H1 (cell line): ENCODE data around the gene ZNF646. TPM values are rescaled to one million over a fixed set of nuclear protein-coding genes. Genes with fewer than 3 reads are reported as not detected.

ENCODE experiments used
- CTCF ChIA-PET: fragments of 300-600 bp; sonication (Branson Sonifier 250); formaldehyde crosslinking; loops from one replicate; lab custom pipeline; 2021; ENCODE audit not compliant: partially characterized antibody; lab: Charles Lee
- POLR2A ChIA-PET: fragments of 300-600 bp; sonication (Branson Sonifier 250); formaldehyde crosslinking; loops from one replicate; lab custom pipeline; 2021; ENCODE audit warnings: inconsistent platforms; ENCODE audit not compliant: partially characterized antibody; lab: Charles Lee
- DNase-seq, 2 experiments: peaks; one replicate each; pipeline versions ENCODE4 v3.0.0 to v3.0.0-alpha.2; 2010 to 2022; ENCODE audit warnings: low spot score in 2 of 2, low read depth in 1 of 2, mixed read lengths in 1 of 2
- FAIRE-seq: peaks from 2 replicates; lab custom pipeline; 2011; peaks lifted over from hg19 to GRCh38; lab: Jason Lieb, UNC
- H2AFZ ChIP-seq: 2 replicates; pipeline ENCODE4 v1.8.1; 2012; ENCODE audit warnings: low read length, inconsistent platforms
- H2AK5ac ChIP-seq: 2 replicates; pipeline ENCODE4 v1.6.1; 2013; ENCODE audit warnings: low read depth, low read length
- H2BK120ac ChIP-seq: replicated peaks from 2 replicates; pipeline ENCODE3; 2013; ENCODE audit warnings: low read depth, low read length, inconsistent platforms
- H2BK12ac ChIP-seq: 2 replicates; pipeline ENCODE4 v1.6.1; 2013; ENCODE audit warnings: low read depth, low read length
- H2BK15ac ChIP-seq: 2 replicates; pipeline ENCODE4 v1.6.1; 2013; ENCODE audit warnings: low read length
- H2BK20ac ChIP-seq: 2 replicates; pipeline ENCODE4 v1.6.1; 2013; ENCODE audit warnings: low read length
- H2BK5ac ChIP-seq: 2 replicates; pipeline ENCODE4 v1.6.1; 2013; ENCODE audit warnings: low read depth, low read length
- H3K14ac ChIP-seq: 2 replicates; pipeline ENCODE4 v1.6.1; 2013; ENCODE audit warnings: inconsistent platforms; ENCODE audit not compliant: insufficient read length
- H3K18ac ChIP-seq: 2 replicates; pipeline ENCODE4 v1.6.1; 2013; ENCODE audit warnings: low read length; ENCODE audit errors: extremely low read depth
- H3K23ac ChIP-seq: 2 replicates; pipeline ENCODE4 v1.6.1; 2013; ENCODE audit warnings: inconsistent platforms; ENCODE audit not compliant: insufficient read length
- H3K23me2 ChIP-seq: 2 replicates; pipeline ENCODE4 v1.6.1; 2013; ENCODE audit warnings: low read depth, low read length
- H3K27ac ChIP-seq: 2 replicates; pipeline ENCODE4 v1.6.1; 2011; ENCODE audit warnings: low read depth, low read length, inconsistent platforms
- H3K27me3 ChIP-seq, 4 experiments: replicated peaks in 1 of 4; 1 replicate in 1 of 4; 2 replicates in 3 of 4; pipeline versions ENCODE4 v1.6.1 to v1.8.1; 2011 to 2013; ENCODE audit warnings: low read length in 3 of 4, mild to moderate bottlenecking in 3 of 4, inconsistent platforms in 2 of 4, mixed read lengths in 2 of 4, moderate library complexity in 1 of 4; ENCODE audit not compliant: control insufficient read depth in 3 of 4, insufficient read depth in 3 of 4; ENCODE audit errors: extremely low read depth in 1 of 4
- H3K36me3 ChIP-seq, 4 experiments: 2 replicates each; pipeline versions ENCODE4 v1.6.1 to v1.8.1; 2011 to 2013; ENCODE audit warnings: mild to moderate bottlenecking in 4 of 4, low read length in 3 of 4, moderate library complexity in 2 of 4, control low read depth in 1 of 4, inconsistent platforms in 1 of 4; ENCODE audit not compliant: insufficient read depth in 4 of 4, control insufficient read depth in 2 of 4
- H3K4ac ChIP-seq: replicated peaks from 2 replicates; pipeline ENCODE3; 2013; ENCODE audit warnings: low read length, low read depth, mixed read lengths, inconsistent platforms; ENCODE audit not compliant: insufficient read length
- H3K4me1 ChIP-seq, 4 experiments: replicated peaks in 1 of 4; 1 replicate in 1 of 4; 2 replicates in 3 of 4; pipeline versions ENCODE4 v1.6.1 to v1.8.1; 2011 to 2013; ENCODE audit warnings: low read length in 3 of 4, inconsistent platforms in 2 of 4, mixed read lengths in 1 of 4; ENCODE audit not compliant: insufficient read depth in 4 of 4, control insufficient read depth in 3 of 4
- H3K4me2 ChIP-seq, 2 experiments: 2 replicates each; pipeline versions ENCODE4 v1.6.1 to v1.8.1; 2011 to 2013; ENCODE audit warnings: low read depth in 2 of 2, low read length in 2 of 2, control low read depth in 1 of 2, inconsistent platforms in 1 of 2, mild to moderate bottlenecking in 1 of 2; ENCODE audit not compliant: insufficient read depth in 1 of 2
- H3K4me3 ChIP-seq, 4 experiments: fragments of 200-600, 300-600 bp in 1 of 4; sonication (generic), shearing (Covaris generic), sonication (Bioruptor Twin) in 1 of 4; 2 replicates each; pipeline versions ENCODE4 v1.5.1 to v1.8.1; 2011 to 2016; ENCODE audit warnings: low read length in 4 of 4, low read depth in 3 of 4, control low read depth in 2 of 4, inconsistent platforms in 2 of 4, mild to moderate bottlenecking in 2 of 4, mixed read lengths in 1 of 4, moderate library complexity in 1 of 4; ENCODE audit not compliant: insufficient read depth in 2 of 4; ENCODE audit errors: extremely low read depth in 1 of 4
- H3K56ac ChIP-seq: replicated peaks from 2 replicates; pipeline ENCODE3; 2013; ENCODE audit warnings: low read depth, mild to moderate bottlenecking, mixed read lengths, low read length, inconsistent platforms; ENCODE audit not compliant: insufficient read length
- H3K79me1 ChIP-seq: 2 replicates; pipeline ENCODE4 v1.6.1; 2013; ENCODE audit warnings: low read depth, low read length, control low read depth
- H3K79me2 ChIP-seq, 2 experiments: 2 replicates each; pipeline versions ENCODE4 v1.6.1 to v1.8.1; 2012 to 2013; ENCODE audit warnings: low read length in 2 of 2, mild to moderate bottlenecking in 2 of 2, inconsistent platforms in 1 of 2; ENCODE audit not compliant: insufficient read depth in 2 of 2, control insufficient read depth in 1 of 2
- H3K9ac ChIP-seq, 4 experiments: replicated peaks in 1 of 4; 1 replicate in 1 of 4; 2 replicates in 3 of 4; pipeline versions ENCODE4 v1.6.1 to v1.8.1; 2011 to 2013; ENCODE audit warnings: low read depth in 3 of 4, low read length in 3 of 4, control low read depth in 2 of 4, mild to moderate bottlenecking in 2 of 4, moderate library complexity in 2 of 4, inconsistent platforms in 1 of 4; ENCODE audit errors: extremely low read depth in 1 of 4
- H3K9me3 ChIP-seq, 2 experiments: 2 replicates each; pipeline versions ENCODE4 v1.6.1 to v1.8.1; 2012 to 2013; ENCODE audit warnings: mild to moderate bottlenecking in 2 of 2, moderate library complexity in 2 of 2, control low read depth in 1 of 2, inconsistent platforms in 1 of 2, low read depth in 1 of 2, low read length in 1 of 2, mixed read lengths in 1 of 2; ENCODE audit not compliant: insufficient read depth in 2 of 2
- H4K20me1 ChIP-seq, 2 experiments: replicated peaks in 1 of 2; 2 replicates each; pipeline versions ENCODE3 to v1.8.1; 2011 to 2013; ENCODE audit warnings: inconsistent platforms in 2 of 2, low read length in 2 of 2, mild to moderate bottlenecking in 1 of 2; ENCODE audit not compliant: insufficient read depth in 2 of 2, control insufficient read depth in 1 of 2
- H4K5ac ChIP-seq: 2 replicates; pipeline ENCODE4 v1.6.1; 2013; ENCODE audit warnings: low read length, low read depth, mixed read lengths, inconsistent platforms; ENCODE audit not compliant: insufficient read length
- H4K8ac ChIP-seq: 2 replicates; pipeline ENCODE4 v1.8.0; 2013; ENCODE audit warnings: mild to moderate bottlenecking, moderate library complexity, low read length, inconsistent platforms; ENCODE audit not compliant: insufficient read depth; ENCODE audit errors: extremely low read depth
- H4K91ac ChIP-seq: replicated peaks from 2 replicates; pipeline ENCODE3; 2013; ENCODE audit warnings: low read length, mixed read lengths, inconsistent platforms; ENCODE audit not compliant: insufficient read length
- ATF3 ChIP-seq: IDR thresholded peaks from 2 replicates; pipeline ENCODE4 v1.6.1; 2011; ENCODE audit warnings: low read depth, mild to moderate bottlenecking, low read length; ENCODE audit not compliant: insufficient read depth
- CBX8 ChIP-seq: fragments of 300-800, 300-1000 bp; sonication (generic); IDR thresholded peaks from 2 replicates; pipeline ENCODE4 v1.7.1; 2016; ENCODE audit warnings: low read depth, low read length, borderline replicate concordance
- CTCF ChIP-seq, 3 experiments: IDR thresholded peaks; 1 replicate in 2 of 3; 2 replicates in 1 of 3; pipeline versions ENCODE4 v1.5.1 to v1.6.1; 2011; ENCODE audit warnings: low read length in 3 of 3, mild to moderate bottlenecking in 3 of 3, inconsistent platforms in 2 of 3, low read depth in 1 of 3, moderate library complexity in 1 of 3; ENCODE audit not compliant: insufficient read depth in 1 of 3; ENCODE audit errors: control extremely low read depth in 1 of 3
- KDM4A ChIP-seq: IDR thresholded peaks from one replicate; pipeline ENCODE4 v1.7.1; 2012; ENCODE audit warnings: low read depth, mild to moderate bottlenecking, moderate library complexity, low read length, inconsistent platforms; ENCODE audit not compliant: severe bottlenecking
- SP1 ChIP-seq: IDR thresholded peaks from 2 replicates; pipeline ENCODE4 v1.6.1; 2011; ENCODE audit warnings: low read depth, low read length
- TBP ChIP-seq: IDR thresholded peaks from 2 replicates; pipeline ENCODE4 v1.6.1; 2011; ENCODE audit warnings: low read depth, low read length, improper control_type of control experiment
- WGBS, 2 experiments: shearing (Covaris generic) in 1 of 2; methylation state at CpG; one replicate each; pipeline versions ENCODE4 v1.1.6 to v1.1.7; 2013 to 2015; ENCODE audit warnings: low lambda C conversion rate in 2 of 2, mixed read lengths in 2 of 2, inconsistent platforms in 1 of 2, low coverage in 1 of 2, missing lambda C conversion rate in 1 of 2; ENCODE audit not compliant: insufficient replicate concordance in 2 of 2, insufficient coverage in 1 of 2, insufficient read length in 1 of 2; ENCODE audit errors: extremely low coverage in 1 of 2, missing lambda C conversion rate in 1 of 2; 5-methylcytosine and 5-hydroxymethylcytosine counted together
- polyA plus RNA-seq, 7 experiments: library from polyadenylated mRNA; depleted of rRNA in 3 of 7; stranded (reverse) in 5 of 7; unstranded in 2 of 7; fragments of >200 nt in 5 of 7; fragments of 200-250 nt in 2 of 7; gene quantifications; 1 replicate in 5 of 7; 2 replicates in 1 of 7; 4 replicates in 1 of 7; pipeline versions ENCODE4 v1.2.1 to v1.2.3, GENCODE V29; 2011 to 2013; ENCODE audit warnings: missing spikeins in 2 of 7, mixed read lengths in 2 of 7
- total RNA-seq: library from RNA; stranded (reverse); fragmentation: NEBNext Ultra II Directional; extraction: Animal tissue kit (Norgen Biotek cat#: 25700); gene quantifications from 2 replicates; pipeline ENCODE4 v1.2.1, GENCODE V29; 2021

The ZNF646 gene
- total and polyA plus RNA-seq, 2 of the 8 experiments (the other 6 are each of a cell fraction or from before 2014, with no cell fraction given): 6.5 to 25.0 TPM

GRCh38 chr16:31077592-31078396 is 3.6 kb downstream of the ZNF646 start:
- no peak overlapping the region for H3K4me3 ChIP-seq
- DNase-seq (no peak), FAIRE-seq (no peak)
- no peak overlapping the region for H2BK5ac ChIP-seq
- H3K14ac ChIP-seq: no peak overlapping the region
- no peak overlapping the region for H2BK12ac ChIP-seq
- H3K56ac ChIP-seq: no peak overlapping the region
- no peak overlapping the region for H3K18ac ChIP-seq
- no peak overlapping the region for H4K91ac ChIP-seq
- H3K79me2 ChIP-seq: peaks cover 0 to 40% of the 10 kb centered on the region in 2 experiments; a peak in 2 of 4 replicates
- no peak overlapping the region for H2AFZ ChIP-seq
- H4K8ac ChIP-seq: peak overlapping the region; percentile 46; the same call in 1 of the 2 replicates
- H4K20me1 ChIP-seq: peaks cover 9 to 30% of the 10 kb centered on the region in 2 experiments
- H3K27me3 ChIP-seq: no peaks in the 10 kb centered on the region
- no peak overlapping the region for H3K27ac ChIP-seq
- no peak overlapping the region for H2AK5ac ChIP-seq
- no peak overlapping the region for H2BK20ac ChIP-seq
- POLR2A ChIA-PET: interaction anchor here (0.9 to 4.9 kb wide), 6 partner anchors 9 to 93 kb away, joined by 3 to 26 read pairs (median 4); partner anchors contain the start of genes HSD3B7 and VKORC1
- CTCF ChIA-PET: interaction anchor here (0.6 to 2.1 kb wide), 7 partner anchors 9 to 92 kb away, joined by 3 to 10 read pairs (median 3); no protein-coding TSS in a partner anchor
- H3K9ac ChIP-seq: no peak overlapping the region
- H3K4ac ChIP-seq: no peak overlapping the region
- H3K23ac ChIP-seq: no peak overlapping the region
- H3K79me1 ChIP-seq: peaks cover 4% of the 10 kb centered on the region; the same call in 1 of the 2 replicates
- no peak overlapping the region for H4K5ac ChIP-seq
- 93% methylated on average over 26 of the region's 30 CpGs; no CpG with 5 or more reads in 1 of the 2 experiments for WGBS, 2 experiments
- no peak for TF ChIP-seq KDM4A
- TF ChIP-seq ATF3: no peak
- TF ChIP-seq SP1: no peak
- no peak for TF ChIP-seq CBX8
- peak in 2 of 3 experiments; percentile 30 to 34; a peak in 2 of 4 replicates for TF ChIP-seq CTCF (IDR thresholded peaks at IDR 0.05; ENCODE audit: control extremely low read depth in 1 of 3, insufficient read depth in 1 of 3, low read depth in 1 of 3, low read length in 3 of 3)
- TF ChIP-seq TBP: no peak
- TF ChIP-seq, all 59 proteins: peak for 1
- Histone ChIP-seq H3K9me3 (no peaks in the 10 kb centered on the region), H3K4me1 (no peaks in the 10 kb centered on the region), H2BK120ac (no peak overlapping the region), H3K4me2 (no peak overlapping the region), H2BK15ac (no peak overlapping the region), H3K36me3 (peaks cover 5 to 48% (median 28%) of the 10 kb centered on the region in 4 experiments; a peak in 7 of 8 replicates), H3K23me2 (0 out of 2 replicates have a peak, but pooled peaks cover 3% of the 10 kb centered on the region)
